CD14-positive monocyte (primary cell): ENCODE measurements around the gene GMDS. TPM values are rescaled to one million over a fixed set of nuclear protein-coding genes. Genes with fewer than 3 reads are reported as not detected.

Source experiments
- DNase-seq, 3 donors: peaks; one replicate each; pipeline ENCODE4 v3.0.0-alpha.2; 2011 to 2022
- H2AFZ ChIP-seq: 2 replicates; pipeline ENCODE4 v1.6.0; 2012; ENCODE audit warnings: mild to moderate bottlenecking, low read depth, low read length, inconsistent platforms; ENCODE audit not compliant: insufficient read depth, poor library complexity, severe bottlenecking
- H3K27ac ChIP-seq, 2 donors: 1 replicate in 1 of 2; 2 replicates in 1 of 2; pipeline ENCODE4 v1.5.1; 2012 to 2013; ENCODE audit warnings: low read length in 2 of 2, control low read depth in 1 of 2, inconsistent platforms in 1 of 2, low read depth in 1 of 2, mild to moderate bottlenecking in 1 of 2
- H3K27me3 ChIP-seq, 2 donors: one replicate each; pipeline versions ENCODE4 v1.6.0 to v1.6.1; 2011 to 2013; ENCODE audit warnings: low read length in 2 of 2; ENCODE audit not compliant: control insufficient read depth in 2 of 2, insufficient read depth in 2 of 2
- H3K36me3 ChIP-seq, 2 donors: replicated peaks in 1 of 2; 1 replicate in 1 of 2; 2 replicates in 1 of 2; pipeline versions ENCODE4 v1.5.1 to v1.6.1; 2012 to 2013; ENCODE audit warnings: low read length in 2 of 2, control low read depth in 1 of 2, inconsistent platforms in 1 of 2, mild to moderate bottlenecking in 1 of 2; ENCODE audit not compliant: insufficient read depth in 2 of 2, control insufficient read depth in 1 of 2
- H3K4me1 ChIP-seq, 2 donors: 1 replicate in 1 of 2; 2 replicates in 1 of 2; pipeline versions ENCODE4 v1.5.1 to v1.6.1; 2012 to 2013; ENCODE audit warnings: low read length in 2 of 2, control low read depth in 1 of 2, inconsistent platforms in 1 of 2, mild to moderate bottlenecking in 1 of 2, moderate library complexity in 1 of 2; ENCODE audit not compliant: insufficient read depth in 2 of 2, control insufficient read depth in 1 of 2
- H3K4me2 ChIP-seq: replicated peaks from 2 replicates; pipeline ENCODE3; 2012; ENCODE audit warnings: low read length, moderate library complexity, mild to moderate bottlenecking; ENCODE audit not compliant: poor library complexity, severe bottlenecking; ENCODE audit errors: extremely low read depth
- H3K4me3 ChIP-seq, 3 experiments: fragments of 200-600 bp in 1 of 3; sonication (generic) in 1 of 3; replicated peaks in 1 of 3; 1 replicate in 2 of 3; 2 replicates in 1 of 3; pipeline ENCODE4 v1.5.1; 2011 to 2013; ENCODE audit warnings: low read length in 3 of 3, mild to moderate bottlenecking in 3 of 3, control low read depth in 2 of 3, low read depth in 2 of 3, inconsistent platforms in 1 of 3, moderate library complexity in 1 of 3
- H3K79me2 ChIP-seq: 2 replicates; pipeline ENCODE4 v1.6.0; 2012; ENCODE audit warnings: mild to moderate bottlenecking, control low read depth, inconsistent platforms, low read length, moderate library complexity; ENCODE audit not compliant: insufficient read depth
- H3K9ac ChIP-seq: 2 replicates; pipeline ENCODE4 v1.6.0; 2017; ENCODE audit warnings: low read length, mild to moderate bottlenecking; ENCODE audit not compliant: insufficient read depth, poor library complexity, severe bottlenecking
- H3K9me3 ChIP-seq, 2 donors: replicated peaks in 1 of 2; 1 replicate in 1 of 2; 2 replicates in 1 of 2; pipeline versions ENCODE4 v1.5.1 to v1.6.1; 2012 to 2013; ENCODE audit warnings: low read length in 2 of 2, control low read depth in 1 of 2; ENCODE audit not compliant: control insufficient read depth in 1 of 2, insufficient read depth in 1 of 2
- H4K20me1 ChIP-seq: 2 replicates; pipeline ENCODE4 v1.6.0; 2012; ENCODE audit warnings: mild to moderate bottlenecking, low read length, control low read depth, moderate library complexity; ENCODE audit not compliant: insufficient read depth
- H3K27ac Mint-ChIP-seq, 7 donors: one replicate each; pipeline ENCODE4 v1.8.0; 2020; ENCODE audit warnings: mild to moderate bottlenecking in 7 of 7, mixed read lengths in 7 of 7, moderate library complexity in 6 of 7, inconsistent platforms in 2 of 7
- H3K27me3 Mint-ChIP-seq, 3 donors: one replicate each; pipeline ENCODE4 v1.8.0; 2021 to 2022; ENCODE audit warnings: low read depth in 3 of 3, mild to moderate bottlenecking in 3 of 3, mixed read lengths in 3 of 3, moderate library complexity in 3 of 3, inconsistent platforms in 1 of 3
- H3K36me3 Mint-ChIP-seq, 2 donors: one replicate each; pipeline ENCODE4 v1.8.0; 2020; ENCODE audit warnings: mixed read lengths in 2 of 2, inconsistent platforms in 1 of 2, mild to moderate bottlenecking in 1 of 2
- H3K4me1 Mint-ChIP-seq: one replicate; pipeline ENCODE4 v1.8.0; 2020; ENCODE audit warnings: mild to moderate bottlenecking, mixed read lengths
- H3K4me3 Mint-ChIP-seq, 2 donors: one replicate each; pipeline ENCODE4 v1.8.0; 2020; ENCODE audit warnings: mild to moderate bottlenecking in 2 of 2, mixed read lengths in 2 of 2, moderate library complexity in 1 of 2
- H3K9me3 Mint-ChIP-seq, 7 donors: one replicate each; pipeline ENCODE4 v1.8.0; 2020 to 2022; ENCODE audit warnings: mixed read lengths in 7 of 7, mild to moderate bottlenecking in 6 of 7, moderate library complexity in 6 of 7, inconsistent platforms in 2 of 7
- CTCF ChIP-seq: fragments of 200-600 bp; IDR thresholded peaks from one replicate; pipeline ENCODE4 v1.8.0; 2022; ENCODE audit warnings: antibody characterized with exemption, mild to moderate bottlenecking
- WGBS: methylation state at CpG from one replicate; pipeline ENCODE4 v1.1.5; 2013; ENCODE audit warnings: missing lambda C conversion rate; ENCODE audit not compliant: insufficient coverage; 5-methylcytosine and 5-hydroxymethylcytosine counted together
- intact Hi-C, 2 donors: fragments of 100-400 bp; cut with micrococcal nuclease; formaldehyde crosslinking; loops; one replicate each; pipeline versions ENCODE4 v1.15.0 to v1.15.1; 2023
- polyA plus RNA-seq, 3 donors: library from polyadenylated mRNA; depleted of rRNA in 1 of 3; unstranded in 2 of 3; stranded (reverse) in 1 of 3; fragments of 300-500 nt in 2 of 3; fragments of >200 nt in 1 of 3; fragmentation: Illumina TruSeq in 2 of 3; gene quantifications; 1 replicate in 2 of 3; 2 replicates in 1 of 3; pipeline ENCODE4 v1.2.3, GENCODE V29; 2012 to 2021

The GMDS gene
- polyA plus RNA-seq, 3 donors = 10.5 to 19.9 (median 17.6) TPM

GRCh38 chr6:1858859-1859258 lies 386.5 kb downstream of the GMDS start:
- Mint-ChIP-seq H3K27ac (no peak overlapping the region), H3K27me3 (no peaks in the 10 kb centered on the region), H3K4me3 (no peak overlapping the region), H3K36me3 (no peaks in the 10 kb centered on the region), H3K4me1 (peaks cover 4% of the 10 kb centered on the region), H3K9me3 (no peaks in the 10 kb centered on the region)
- H3K27ac ChIP-seq = no peak overlapping the region
- no peak overlapping the region for H3K9ac ChIP-seq
- no peak overlapping the region for H3K4me2 ChIP-seq
- no peaks in the 10 kb centered on the region for H3K4me1 ChIP-seq
- H3K79me2 ChIP-seq = no peaks in the 10 kb centered on the region
- no peaks in the 10 kb centered on the region for H4K20me1 ChIP-seq
- H3K9me3 ChIP-seq = no peaks in the 10 kb centered on the region
- no peak for TF ChIP-seq CTCF
- intact Hi-C loops = no loop called here
- H3K4me3 ChIP-seq = no peak overlapping the region
- no peak for DNase-seq
- H2AFZ ChIP-seq = no peak overlapping the region
- no peaks in the 10 kb centered on the region for H3K36me3 ChIP-seq
- WGBS = 98% methylated on average over 4 of the region's 6 CpGs
- H3K27me3 ChIP-seq = no peaks in the 10 kb centered on the region

- no peaks in the 10 kb centered on the region for H3K4me1 ChIP-seq
- Mint-ChIP-seq H3K36me3 (no peaks in the 10 kb centered on the region), H3K27me3 (no peaks in the 10 kb centered on the region), H3K4me1 (peaks cover 4% of the 10 kb centered on the region), H3K27ac (no peak overlapping the region), H3K9me3 (no peaks in the 10 kb centered on the region), H3K4me3 (no peak overlapping the region)
- intact Hi-C loops = no loop called here
- no peak for TF ChIP-seq CTCF
- H3K79me2 ChIP-seq = no peaks in the 10 kb centered on the region
- no peak overlapping the region for H3K27ac ChIP-seq
- DNase-seq = no peak
- H3K9ac ChIP-seq = no peak overlapping the region
- H3K9me3 ChIP-seq = no peaks in the 10 kb centered on the region
- H3K27me3 ChIP-seq = no peaks in the 10 kb centered on the region
- H3K4me3 ChIP-seq = no peak overlapping the region
- no peak overlapping the region for H3K4me2 ChIP-seq
- WGBS = no CpG with 5 or more reads among the region's 4 CpGs
- no peaks in the 10 kb centered on the region for H4K20me1 ChIP-seq
- H3K36me3 ChIP-seq = no peaks in the 10 kb centered on the region
- no peak overlapping the region for H2AFZ ChIP-seq
These were observed 387.2 kb downstream of the GMDS start for GRCh38 chr6:1858196-1858595.
